NAMALWA (cell line): Measurements from ENCODE around the gene HS6ST3.

Experiments used
- DNase-seq: peaks from one replicate; pipeline ENCODE4 v3.0.0-alpha.2; 2015; ENCODE audit warnings: low spot score

Gene HS6ST3

GRCh38 chr13:96199315-96199714 lies 109.4 kb downstream of the HS6ST3 start:
- no peak for DNase-seq

- DNase-seq: no peak
Observed at GRCh38 chr13:96200810-96201209, 110.9 kb downstream of the HS6ST3 start.

GRCh38 chr13:96202315-96202714 lies 112.4 kb downstream of the HS6ST3 start:
- DNase-seq: no peak

- no peak for DNase-seq
Observed at GRCh38 chr13:96203471-96203870, 113.6 kb downstream of the HS6ST3 start.

GRCh38 chr13:96214824-96215445 lies 125.0 kb downstream of the HS6ST3 start:
- no peak for DNase-seq

- no peak for DNase-seq
Observed at GRCh38 chr13:96216543-96216942, 126.6 kb downstream of the HS6ST3 start.

GRCh38 chr13:96218475-96218874 lies 128.6 kb downstream of the HS6ST3 start:
- DNase-seq: no peak

GRCh38 chr13:96221471-96221870 lies 131.6 kb downstream of the HS6ST3 start:
- no peak for DNase-seq

- DNase-seq: no peak
Observed at GRCh38 chr13:96223231-96223630, 133.3 kb downstream of the HS6ST3 start.

GRCh38 chr13:96229356-96229755 lies 139.4 kb downstream of the HS6ST3 start:
- peak; percentile 69 for DNase-seq

GRCh38 chr13:96238241-96238640 lies 148.3 kb downstream of the HS6ST3 start:
- DNase-seq: no peak

GRCh38 chr13:96238861-96239260 lies 149.0 kb downstream of the HS6ST3 start:
- no peak for DNase-seq

GRCh38 chr13:96243376-96243775 lies 153.5 kb downstream of the HS6ST3 start:
- no peak for DNase-seq

GRCh38 chr13:96248103-96248502 lies 158.2 kb downstream of the HS6ST3 start:
- no peak for DNase-seq

GRCh38 chr13:96248996-96249395 lies 159.1 kb downstream of the HS6ST3 start:
- DNase-seq: no peak

- DNase-seq: no peak
Observed at GRCh38 chr13:96252903-96253302, 163.0 kb downstream of the HS6ST3 start.

- DNase-seq: no peak
Observed at GRCh38 chr13:96273196-96273595, 183.3 kb downstream of the HS6ST3 start.

GRCh38 chr13:96274046-96274445 lies 184.1 kb downstream of the HS6ST3 start:
- DNase-seq: no peak

GRCh38 chr13:96279904-96280303 lies 190.0 kb downstream of the HS6ST3 start:
- no peak for DNase-seq

- no peak for DNase-seq
Observed at GRCh38 chr13:96284971-96285370, 195.1 kb downstream of the HS6ST3 start.

- DNase-seq: no peak
Observed at GRCh38 chr13:96285729-96286128, 195.8 kb downstream of the HS6ST3 start.

GRCh38 chr13:96294930-96295881 lies 205.3 kb downstream of the HS6ST3 start:
- DNase-seq: no peak

GRCh38 chr13:96297360-96297759 lies 207.5 kb downstream of the HS6ST3 start:
- DNase-seq: no peak
